Lung (tissue), 12 donors: ENCODE results near the gene HPS4. TPM values are rescaled to one million over a fixed set of nuclear protein-coding genes. Genes with fewer than 3 reads are reported as not detected.

Experiments used
- ATAC-seq: fragments of 200-7000 bp; cut with Tn5 transposase; one replicate; pipeline ENCODE4 v1.9.1; 2020; ENCODE audit warnings: moderate number of reproducible peaks; ENCODE audit not compliant: insufficient read depth, low FRiP score
- DNase-seq, 3 donors: peaks; one replicate each; pipeline ENCODE4 v3.0.0-alpha.2; 2013 to 2017
- H3K27ac ChIP-seq, 2 donors: one replicate each; pipeline ENCODE4 v1.5.1; 2013; ENCODE audit warnings: mild to moderate bottlenecking in 2 of 2, moderate library complexity in 2 of 2, control low read depth in 1 of 2, inconsistent platforms in 1 of 2, low read depth in 1 of 2, low read length in 1 of 2
- H3K27me3 ChIP-seq, 3 donors: one replicate each; pipeline ENCODE4 v1.5.1; 2013; ENCODE audit warnings: low read length in 2 of 3; ENCODE audit not compliant: control insufficient read depth in 3 of 3, insufficient read depth in 3 of 3
- H3K36me3 ChIP-seq, 4 donors: one replicate each; pipeline ENCODE4 v1.5.1; 2013; ENCODE audit warnings: low read length in 4 of 4, mild to moderate bottlenecking in 1 of 4, moderate library complexity in 1 of 4; ENCODE audit not compliant: control insufficient read depth in 4 of 4, insufficient read depth in 4 of 4
- H3K4me1 ChIP-seq, 5 donors: one replicate each; pipeline ENCODE4 v1.5.1; 2013; ENCODE audit warnings: low read length in 5 of 5, mild to moderate bottlenecking in 2 of 5, moderate library complexity in 1 of 5; ENCODE audit not compliant: control insufficient read depth in 5 of 5, insufficient read depth in 5 of 5
- H3K4me3 ChIP-seq: one replicate; pipeline ENCODE4 v1.5.1; 2013; ENCODE audit warnings: mild to moderate bottlenecking, control low read depth, moderate library complexity
- H3K9ac ChIP-seq, 2 donors: one replicate each; pipeline ENCODE4 v1.5.1; 2013; ENCODE audit warnings: low read length in 2 of 2, control low read depth in 1 of 2; ENCODE audit not compliant: insufficient read depth in 1 of 2
- H3K9me3 ChIP-seq, 4 donors: one replicate each; pipeline ENCODE4 v1.5.1; 2013; ENCODE audit warnings: low read length in 3 of 4, mild to moderate bottlenecking in 1 of 4, moderate library complexity in 1 of 4; ENCODE audit not compliant: control insufficient read depth in 4 of 4, insufficient read depth in 3 of 4
- CTCF ChIP-seq: IDR thresholded peaks from 2 replicates; pipeline ENCODE4 v1.5.1; 2012; ENCODE audit warnings: mild to moderate bottlenecking; ENCODE audit errors: control extremely low read depth, extremely low read depth
- WGBS, 2 donors: extraction: QIAGEN DNeasy Blood & Tissue Kit; methylation state at CpG; one replicate each; pipeline ENCODE4 v1.1.7; 2013; 5-methylcytosine and 5-hydroxymethylcytosine counted together
- polyA plus RNA-seq, 2 donors: library from polyadenylated mRNA; stranded (reverse); fragments of 200-250 nt; gene quantifications; one replicate each; pipeline ENCODE4 v1.2.1, GENCODE V29; 2013
- total RNA-seq, 2 donors: library from RNA; depleted of rRNA in 1 of 2; stranded (reverse); fragments of >200 nt in 1 of 2; gene quantifications; one replicate each; pipeline ENCODE4 v1.2.1, GENCODE V29; 2014 to 2021
- donor health status: control.
- donor health status: control.
- donor health status: Bipolar disorder and iron deficiency.
- donor health status: healthy.
- donor health status: DM: yes; HTN: yes; CAD: no.

HPS4 gene
- total and polyA plus RNA-seq, 4 donors, result 14.0 to 48.5 (median 23.4) TPM

GRCh38 chr22:26481694-26482093 lies 1.9 kb downstream of the HPS4 start:
- peaks cover 7 to 37% (median 11%) of the 10 kb centered on the region in 5 donors for H3K4me1 ChIP-seq
- DNase-seq (no peak), ATAC-seq (no peak)
- H3K27me3 ChIP-seq, result no peaks in the 10 kb centered on the region
- H3K27ac ChIP-seq, result no peak overlapping the region
- no peak for TF ChIP-seq CTCF
- no peak overlapping the region for H3K4me3 ChIP-seq
- H3K36me3 ChIP-seq, result peaks cover 3 to 15% (median 7%) of the 10 kb centered on the region in 4 donors
- WGBS, 2 donors, result 73 to 74% methylated on average over 4 of the region's 4 CpGs
- H3K9me3 ChIP-seq, result no peaks in the 10 kb centered on the region
- H3K9ac ChIP-seq, result no peak overlapping the region

GRCh38 chr22:26481112-26481693 lies 2.4 kb downstream of the HPS4 start:
- Histone ChIP-seq H3K9ac (no peak overlapping the region), H3K27ac (no peak overlapping the region), H3K36me3 (peaks cover 5 to 15% (median 9%) of the 10 kb centered on the region in 4 donors), H3K9me3 (no peaks in the 10 kb centered on the region), H3K27me3 (no peaks in the 10 kb centered on the region), H3K4me1 (peaks cover 7 to 37% (median 11%) of the 10 kb centered on the region in 5 donors), H3K4me3 (no peak overlapping the region)
- DNase-seq, result no peak
- no peak for ATAC-seq
- 60 to 70% methylated on average over 6 of the region's 6 CpGs for WGBS, 2 donors
- no peak for TF ChIP-seq CTCF

GRCh38 chr22:26480611-26480932 lies 3.0 kb downstream of the HPS4 start:
- peaks cover 7 to 37% (median 11%) of the 10 kb centered on the region in 5 donors for H3K4me1 ChIP-seq
- no peak overlapping the region for H3K9ac ChIP-seq
- H3K4me3 ChIP-seq, result no peak overlapping the region
- DNase-seq (no peak), ATAC-seq (no peak)
- no peak overlapping the region for H3K27ac ChIP-seq
- H3K27me3 ChIP-seq, result no peaks in the 10 kb centered on the region
- no peak for TF ChIP-seq CTCF
- no peaks in the 10 kb centered on the region for H3K9me3 ChIP-seq
- 82 to 86% methylated on average over 2 of the region's 2 CpGs for WGBS, 2 donors
- H3K36me3 ChIP-seq, result peaks cover 6 to 15% (median 9%) of the 10 kb centered on the region in 4 donors
